DND-41 (cell line): Measurements from ENCODE around the gene SDCCAG8.

ENCODE experiments used
- ATAC-seq: fragments of 200-7000 bp; cut with Tn5 transposase; 3 replicates; pipeline ENCODE4 v1.9.1; 2021; ENCODE audit warnings: low read depth; ENCODE audit not compliant: insufficient read depth
- DNase-seq: peaks from one replicate; pipeline ENCODE4 v3.0.0-alpha.2; 2020
- H2AFZ ChIP-seq: 2 replicates; pipeline ENCODE4 v1.6.0; 2012; ENCODE audit warnings: low read depth, low read length
- H3K27ac ChIP-seq: 2 replicates; pipeline ENCODE4 v1.5.1; 2012; ENCODE audit warnings: low read length, inconsistent platforms
- H3K27me3 ChIP-seq: fragments of 200-600 bp; sonication (generic); 2 replicates; pipeline ENCODE4 v1.6.0; 2012; ENCODE audit warnings: low read length, mild to moderate bottlenecking, inconsistent platforms; ENCODE audit not compliant: insufficient read depth, poor library complexity
- H3K36me3 ChIP-seq: 2 replicates; pipeline ENCODE4 v1.5.1; 2012; ENCODE audit warnings: low read length, inconsistent platforms; ENCODE audit not compliant: insufficient read depth
- H3K4me1 ChIP-seq: 2 replicates; pipeline ENCODE4 v1.5.1; 2012; ENCODE audit warnings: mild to moderate bottlenecking, low read length; ENCODE audit not compliant: insufficient read depth
- H3K4me2 ChIP-seq: 2 replicates; pipeline ENCODE4 v1.6.0; 2012; ENCODE audit warnings: mild to moderate bottlenecking, moderate library complexity, low read length, inconsistent platforms; ENCODE audit not compliant: insufficient read depth
- H3K4me3 ChIP-seq, 2 experiments: fragments of 200-600 bp in 1 of 2; shearing (Covaris generic) in 1 of 2; 2 replicates each; pipeline ENCODE4 v1.5.1; 2012 to 2016; ENCODE audit warnings: inconsistent platforms in 2 of 2, low read length in 2 of 2, mild to moderate bottlenecking in 2 of 2, low read depth in 1 of 2, moderate library complexity in 1 of 2
- H3K79me2 ChIP-seq: 2 replicates; pipeline ENCODE4 v1.6.0; 2012; ENCODE audit warnings: low read length, inconsistent platforms; ENCODE audit not compliant: insufficient read depth
- H3K9ac ChIP-seq: 2 replicates; pipeline ENCODE4 v1.6.0; 2012; ENCODE audit warnings: low read depth, mild to moderate bottlenecking, inconsistent platforms, low read length, moderate library complexity
- H3K9me3 ChIP-seq: 2 replicates; pipeline ENCODE4 v1.5.1; 2012; ENCODE audit warnings: low read length, moderate library complexity, mild to moderate bottlenecking, inconsistent platforms; ENCODE audit not compliant: insufficient read depth, severe bottlenecking
- H4K20me1 ChIP-seq: 2 replicates; pipeline ENCODE4 v1.6.0; 2012; ENCODE audit warnings: low read length; ENCODE audit not compliant: insufficient read depth
- EZH2 ChIP-seq: IDR thresholded peaks from 3 replicates; pipeline ENCODE4 v1.6.1; 2012; ENCODE audit warnings: borderline replicate concordance, low read depth, mild to moderate bottlenecking, moderate library complexity, low read length, inconsistent platforms; ENCODE audit not compliant: severe bottlenecking
- TF ChIP-seq, protein P1 (sequence below): IDR thresholded peaks from 2 replicates; pipeline ENCODE4 v1.5.1; 2012; ENCODE audit warnings: borderline replicate concordance, low read length, moderate library complexity, mild to moderate bottlenecking; ENCODE audit not compliant: poor library complexity, severe bottlenecking; ENCODE audit errors: extremely low read depth

Gene SDCCAG8

DNA sequence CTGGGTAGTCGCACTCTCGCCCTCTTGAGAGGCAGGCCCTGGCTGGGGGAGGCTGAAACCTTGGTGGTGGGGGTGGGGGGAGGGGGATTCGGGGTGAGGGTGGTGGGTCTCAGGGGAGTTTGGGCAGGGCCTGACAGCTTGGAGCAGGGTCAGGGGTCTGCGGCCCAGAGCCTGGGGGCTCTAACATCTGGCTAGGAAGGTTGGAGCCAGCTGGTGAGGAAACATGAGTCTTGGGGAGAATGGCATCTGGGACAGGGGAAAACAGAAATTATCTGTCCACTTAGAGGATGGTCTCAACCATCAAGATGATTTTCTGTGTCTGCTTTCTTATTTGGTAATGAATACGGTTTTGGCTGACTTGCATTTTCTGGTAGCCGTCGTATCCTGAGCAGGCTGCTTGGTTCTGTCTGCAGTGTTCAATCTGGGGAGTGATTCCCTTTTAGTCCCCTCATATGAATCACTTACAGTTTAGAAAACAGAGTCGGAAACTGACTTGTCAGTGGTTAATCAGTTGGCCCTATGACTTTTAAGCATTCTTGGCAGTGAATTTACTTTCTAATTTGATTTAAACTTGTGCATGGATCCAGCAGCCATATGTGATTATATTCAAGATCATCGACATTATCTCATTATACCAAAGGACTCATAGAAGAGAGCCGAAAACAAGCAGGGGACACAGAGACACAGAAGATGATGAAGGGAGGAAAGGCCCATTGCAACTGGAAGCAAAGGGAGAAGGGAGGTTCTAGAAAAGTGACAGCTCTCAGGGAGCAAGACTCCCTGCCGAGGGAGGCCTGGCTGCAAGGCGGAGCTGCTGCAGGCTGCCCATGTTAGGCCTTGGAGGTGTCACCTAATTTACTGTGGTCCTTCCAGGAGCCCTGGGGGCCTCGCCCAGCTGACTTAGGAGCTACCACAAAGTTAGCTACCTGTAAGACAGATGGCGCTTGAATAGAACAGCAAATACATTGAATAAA lies 237.6 kb downstream of the SDCCAG8 start:
- H3K4me2 ChIP-seq = no peak overlapping the region

DNA sequence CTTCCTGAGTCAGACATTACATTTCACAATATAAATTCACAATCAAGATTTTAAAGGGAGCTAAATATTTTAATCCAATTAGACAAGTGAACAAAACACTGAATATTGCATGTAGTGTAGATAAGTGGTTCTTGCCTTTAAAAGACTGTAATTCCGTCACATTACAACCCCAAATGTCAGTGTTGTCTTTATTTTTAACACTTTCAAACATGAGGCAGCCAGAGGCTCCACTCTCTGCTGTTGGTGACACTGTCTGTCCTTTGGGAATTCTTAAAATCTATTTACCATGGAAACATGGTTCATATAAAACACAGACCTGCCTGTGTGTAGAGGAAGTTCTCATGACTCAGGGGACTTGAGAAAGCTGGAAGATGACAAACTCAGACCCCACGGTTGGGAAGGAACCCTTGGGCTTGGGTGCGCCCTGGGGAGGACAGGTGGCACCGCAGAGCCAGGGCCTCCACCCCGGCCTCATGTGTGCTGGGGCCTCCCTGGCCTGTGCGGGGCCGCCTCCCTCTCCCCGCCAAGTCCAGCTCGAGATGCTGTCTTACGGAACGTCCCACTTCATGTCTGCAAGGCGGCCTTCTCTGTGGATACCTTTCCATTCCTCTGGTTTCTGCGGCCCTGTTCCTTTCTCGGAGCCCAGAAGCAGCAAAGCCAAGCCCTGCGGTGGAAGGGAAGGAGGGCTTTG lies 239.0 kb downstream of the SDCCAG8 start:
- Histone ChIP-seq H3K79me2 (no peaks in the 10 kb centered on the region), H3K27me3 (no peaks in the 10 kb centered on the region), H3K4me3 (no peak overlapping the region), H3K9ac (no peak overlapping the region), H2AFZ (no peak overlapping the region), H3K4me1 (no peaks in the 10 kb centered on the region), H4K20me1 (no peaks in the 10 kb centered on the region), H3K9me3 (no peaks in the 10 kb centered on the region), H3K36me3 (peaks cover 17% of the 10 kb centered on the region), H3K4me2 (no peak overlapping the region), H3K27ac (no peak overlapping the region)
- DNase-seq (no peak), ATAC-seq (no peak)
- TF ChIP-seq EZH2 = no peak
- TF ChIP-seq, protein P1, sequence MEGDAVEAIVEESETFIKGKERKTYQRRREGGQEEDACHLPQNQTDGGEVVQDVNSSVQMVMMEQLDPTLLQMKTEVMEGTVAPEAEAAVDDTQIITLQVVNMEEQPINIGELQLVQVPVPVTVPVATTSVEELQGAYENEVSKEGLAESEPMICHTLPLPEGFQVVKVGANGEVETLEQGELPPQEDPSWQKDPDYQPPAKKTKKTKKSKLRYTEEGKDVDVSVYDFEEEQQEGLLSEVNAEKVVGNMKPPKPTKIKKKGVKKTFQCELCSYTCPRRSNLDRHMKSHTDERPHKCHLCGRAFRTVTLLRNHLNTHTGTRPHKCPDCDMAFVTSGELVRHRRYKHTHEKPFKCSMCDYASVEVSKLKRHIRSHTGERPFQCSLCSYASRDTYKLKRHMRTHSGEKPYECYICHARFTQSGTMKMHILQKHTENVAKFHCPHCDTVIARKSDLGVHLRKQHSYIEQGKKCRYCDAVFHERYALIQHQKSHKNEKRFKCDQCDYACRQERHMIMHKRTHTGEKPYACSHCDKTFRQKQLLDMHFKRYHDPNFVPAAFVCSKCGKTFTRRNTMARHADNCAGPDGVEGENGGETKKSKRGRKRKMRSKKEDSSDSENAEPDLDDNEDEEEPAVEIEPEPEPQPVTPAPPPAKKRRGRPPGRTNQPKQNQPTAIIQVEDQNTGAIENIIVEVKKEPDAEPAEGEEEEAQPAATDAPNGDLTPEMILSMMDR = no peak

More for the DNA sequence above, 237.6 kb downstream of the SDCCAG8 start:
- H3K9me3 ChIP-seq = no peaks in the 10 kb centered on the region
- H3K27ac ChIP-seq = no peak overlapping the region
- TF ChIP-seq, protein P1 = no peak
- TF ChIP-seq EZH2 = no peak
- no peak overlapping the region for H3K9ac ChIP-seq
- H3K4me3 ChIP-seq = no peak overlapping the region
- H3K36me3 ChIP-seq = peaks cover 18% of the 10 kb centered on the region
- DNase-seq (no peak), ATAC-seq (no peak)
- no peaks in the 10 kb centered on the region for H4K20me1 ChIP-seq
- H3K27me3 ChIP-seq = no peaks in the 10 kb centered on the region
- no peak overlapping the region for H2AFZ ChIP-seq
- H3K4me1 ChIP-seq = no peaks in the 10 kb centered on the region
- no peaks in the 10 kb centered on the region for H3K79me2 ChIP-seq

DNA sequence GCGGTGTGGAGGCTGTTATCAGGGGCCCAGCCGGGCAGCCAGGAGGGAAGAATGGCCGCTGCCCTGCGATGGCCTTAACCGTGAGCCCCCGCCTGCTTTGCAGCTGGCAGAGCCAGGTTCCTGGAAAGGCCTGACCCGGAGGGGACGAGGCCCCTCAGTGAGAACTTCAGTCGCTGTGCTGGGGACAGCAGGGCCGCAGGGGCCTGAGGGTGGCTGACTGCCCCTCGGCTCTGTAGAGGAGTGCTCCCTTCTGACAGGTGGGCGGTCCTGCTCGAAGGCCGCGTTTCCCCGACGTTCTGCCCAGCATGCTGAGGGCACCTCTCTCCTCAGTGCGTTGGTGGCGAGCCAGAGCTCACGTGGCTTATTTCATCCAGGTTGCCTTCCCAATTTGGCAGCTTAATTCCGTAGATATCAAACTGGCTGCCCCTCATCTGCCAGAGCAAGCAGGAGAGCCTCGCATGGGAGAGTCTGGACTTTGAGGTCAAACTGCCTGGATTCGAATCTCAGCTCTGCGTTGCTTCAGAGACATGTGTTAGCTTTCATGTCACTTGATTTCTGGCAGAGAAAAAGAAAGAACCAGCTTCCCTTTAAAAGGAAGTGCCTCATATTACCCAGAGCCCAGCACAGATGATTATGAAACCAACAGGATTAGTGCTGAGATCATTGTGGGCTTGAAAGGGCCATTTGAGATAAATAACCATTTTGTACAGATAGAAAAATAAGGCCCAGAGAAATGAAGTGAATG lies 239.8 kb downstream of the SDCCAG8 start:
- no peaks in the 10 kb centered on the region for H3K4me1 ChIP-seq
- no peaks in the 10 kb centered on the region for H4K20me1 ChIP-seq
- no peak overlapping the region for H3K27ac ChIP-seq
- no peak for TF ChIP-seq EZH2
- TF ChIP-seq, protein P1 = no peak
- DNase-seq = no peak
- no peak overlapping the region for H2AFZ ChIP-seq
- no peak overlapping the region for H3K9ac ChIP-seq
- no peaks in the 10 kb centered on the region for H3K9me3 ChIP-seq
- no peak for ATAC-seq
- no peak overlapping the region for H3K4me3 ChIP-seq
- no peaks in the 10 kb centered on the region for H3K79me2 ChIP-seq
- no peaks in the 10 kb centered on the region for H3K27me3 ChIP-seq
- peaks cover 21% of the 10 kb centered on the region for H3K36me3 ChIP-seq
- no peak overlapping the region for H3K4me2 ChIP-seq
